ENCODE results near the gene IGLL1.
A peak's percentile ranks its signal among the peaks of the same experiment; 100 is the strongest.
"Not testable (repeated sequence)": the region's sequence is repeated elsewhere in the genome, so short reads cannot be mapped to it uniquely, and the experiment has no call there.

IGLL1 gene

DNA sequence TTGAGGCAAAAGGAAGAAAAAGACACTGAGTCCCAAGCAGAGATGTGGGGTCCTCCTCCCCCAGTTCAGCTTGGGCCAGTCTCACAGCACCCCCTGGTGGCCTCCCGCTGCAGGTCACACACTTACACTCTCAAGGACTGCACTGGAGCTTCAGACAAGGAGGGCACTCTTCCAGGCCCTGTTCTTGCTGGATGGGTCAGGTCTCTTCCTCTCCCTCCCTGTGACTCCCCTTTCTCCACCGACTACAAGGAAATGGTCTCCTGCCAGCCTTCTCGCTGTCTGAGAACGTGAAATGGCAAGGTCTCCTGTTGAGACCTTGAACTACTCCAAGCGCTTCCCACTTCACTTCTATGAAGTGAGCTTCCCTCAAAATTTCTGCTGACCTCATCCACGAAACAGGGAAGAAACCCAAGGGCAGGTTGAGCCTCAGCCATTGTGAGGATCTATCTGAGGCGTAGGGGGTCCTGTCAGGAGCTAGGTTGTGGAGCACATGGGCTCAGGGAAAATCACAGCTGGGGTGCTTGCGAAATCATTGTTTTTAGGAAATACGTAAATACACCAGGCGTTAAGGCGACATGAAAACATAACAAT lies 11.2 kb upstream of the IGLL1 start:
- DNase-seq (ENCODE audit: low spot score), result peak; percentile 8

DNA sequence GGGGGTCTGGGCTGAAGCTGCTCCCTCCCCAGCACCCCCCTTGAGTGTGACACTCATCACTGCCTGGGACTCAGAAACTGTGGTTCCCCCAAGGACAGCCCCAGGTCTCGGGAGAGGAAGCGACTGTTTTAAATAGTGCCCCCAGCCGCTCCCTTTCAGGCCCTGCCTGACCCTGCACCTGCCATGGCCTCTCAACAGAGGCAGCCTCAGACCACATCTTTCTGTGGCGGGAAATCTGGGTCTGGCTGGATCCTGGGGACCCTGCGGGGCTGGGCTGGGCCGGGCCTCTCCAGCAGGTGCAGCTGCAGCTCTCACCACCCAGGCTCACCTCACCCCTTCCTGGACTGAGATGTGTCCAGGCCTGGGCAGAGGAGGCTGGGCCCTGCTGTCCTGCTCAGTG lies 3.7 kb upstream of the IGLL1 start:
- DNase-seq (ENCODE audit: low spot score), result no peak

DNA sequence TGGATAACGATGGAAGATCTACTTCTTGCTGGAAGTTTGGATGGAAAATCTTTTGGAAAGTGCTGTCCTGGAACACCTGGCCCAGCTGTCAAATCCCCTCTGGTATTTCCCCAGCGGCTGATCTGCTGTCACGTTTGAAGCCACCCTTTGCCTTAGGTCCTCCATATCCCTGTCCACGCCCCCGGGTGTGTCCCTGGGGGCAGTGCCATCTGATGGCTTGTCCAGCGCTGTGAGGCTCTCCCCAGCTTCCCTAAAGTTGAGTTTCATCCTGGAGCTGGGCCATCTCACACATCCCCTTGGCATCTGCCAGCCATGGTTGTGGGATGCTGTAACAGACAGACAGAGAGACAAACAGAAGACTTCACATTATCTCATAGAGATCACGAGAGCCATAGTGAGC lies 3.1 kb upstream of the IGLL1 start:
- no peak for DNase-seq (ENCODE audit: low spot score)

- DNase-seq (ENCODE audit: low spot score), result no peak
Observed at GRCh38 chr22:23581260-23581650, 1.2 kb upstream of the IGLL1 start.

DNA sequence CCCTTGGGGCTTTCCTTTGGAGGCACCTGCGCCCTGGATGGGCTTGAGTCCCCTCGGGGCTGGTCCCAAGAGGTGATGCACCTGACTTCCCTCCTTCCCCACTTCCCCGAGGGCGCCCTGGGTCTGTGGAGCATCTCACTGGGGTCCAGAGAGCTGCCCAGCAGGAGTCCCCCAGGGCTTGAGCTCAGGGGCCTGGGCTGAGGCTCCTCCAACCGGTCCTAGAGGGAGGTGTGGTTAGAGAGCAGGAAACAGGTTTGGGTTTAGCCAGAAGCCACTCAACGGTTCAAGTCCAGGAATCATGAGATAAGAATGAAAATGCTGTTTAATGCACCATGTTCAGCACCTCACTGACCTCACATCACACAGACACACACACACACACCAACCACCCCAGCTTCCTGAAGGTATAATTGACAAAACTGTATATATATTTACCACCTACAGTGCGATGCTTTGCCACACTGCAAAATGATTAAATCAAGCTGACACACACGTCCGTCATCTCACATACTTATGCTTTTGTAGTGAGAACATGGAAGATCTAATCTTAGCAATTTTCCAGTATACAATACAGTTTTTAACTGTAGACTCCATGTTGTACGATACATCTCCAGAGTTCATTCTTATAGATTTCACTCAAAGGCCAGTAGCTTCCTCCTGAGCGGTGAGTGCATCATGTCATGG lies 628 bp upstream of the IGLL1 start:
- DNase-seq (ENCODE audit: low spot score), result no peak

- no peak for DNase-seq (ENCODE audit: low spot score)
Observed at GRCh38 chr22:23579280-23579679, 810 bp downstream of the IGLL1 start.

DNA sequence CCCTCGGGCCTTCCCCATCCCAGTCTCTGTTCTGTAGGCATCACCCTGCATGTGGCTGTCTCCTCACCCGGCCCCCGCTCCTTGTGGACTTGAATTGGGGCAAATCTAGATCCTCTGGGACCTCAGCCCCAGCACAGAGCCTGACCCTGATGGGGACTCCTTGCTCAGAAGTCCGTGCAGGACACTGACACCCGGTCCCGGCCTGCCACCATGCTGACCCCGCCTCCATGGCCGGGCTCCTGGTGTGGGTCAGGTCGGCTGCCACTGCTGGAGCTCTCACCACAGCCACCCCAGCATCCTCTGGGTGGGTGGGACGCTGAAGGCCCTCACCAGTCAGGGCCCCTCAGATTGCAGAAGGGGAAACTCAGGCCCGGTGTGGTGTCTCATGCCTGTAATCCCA lies 1.8 kb downstream of the IGLL1 start:
- no peak for DNase-seq (ENCODE audit: low spot score)

GRCh38 chr22:23576681-23577080 lies 3.4 kb downstream of the IGLL1 start:
- DNase-seq (ENCODE audit: low spot score), result no peak

DNA sequence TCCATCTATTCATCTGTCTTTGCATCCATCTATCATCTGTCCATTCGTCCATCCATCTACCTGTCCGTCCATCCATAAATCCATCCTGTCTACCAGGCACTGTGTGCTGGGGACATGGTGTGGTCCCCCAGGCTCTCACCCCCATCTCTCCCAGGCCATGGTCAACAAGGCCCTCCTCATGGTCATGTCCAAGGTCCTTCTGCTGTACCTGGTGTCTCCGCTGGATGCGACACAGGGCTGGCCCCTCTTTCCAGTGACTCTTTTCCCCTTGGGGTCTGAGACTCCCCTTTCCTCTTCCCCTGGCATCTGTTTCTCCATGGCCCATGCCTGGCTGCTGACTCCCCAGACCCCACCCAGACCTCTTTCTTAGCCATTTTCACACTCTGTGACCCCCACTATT lies 4.5 kb downstream of the IGLL1 start:
- DNase-seq (ENCODE audit: low spot score), result no peak

GRCh38 chr22:23574877-23575276 lies 5.2 kb downstream of the IGLL1 start:
- DNase-seq (ENCODE audit: low spot score), result no peak

GRCh38 chr22:23574371-23574811 lies 5.7 kb downstream of the IGLL1 start:
- DNase-seq (ENCODE audit: low spot score), result no peak

- not testable (repeated sequence) for DNase-seq (ENCODE audit: low spot score)
Observed at GRCh38 chr22:23573701-23574235, 6.3 kb downstream of the IGLL1 start.

GRCh38 chr22:23573106-23573505 lies 7.0 kb downstream of the IGLL1 start:
- DNase-seq (ENCODE audit: low spot score), result not testable (repeated sequence)

- DNase-seq (ENCODE audit: low spot score), result no peak
Observed at GRCh38 chr22:23571486-23571885, 8.6 kb downstream of the IGLL1 start.

DNA sequence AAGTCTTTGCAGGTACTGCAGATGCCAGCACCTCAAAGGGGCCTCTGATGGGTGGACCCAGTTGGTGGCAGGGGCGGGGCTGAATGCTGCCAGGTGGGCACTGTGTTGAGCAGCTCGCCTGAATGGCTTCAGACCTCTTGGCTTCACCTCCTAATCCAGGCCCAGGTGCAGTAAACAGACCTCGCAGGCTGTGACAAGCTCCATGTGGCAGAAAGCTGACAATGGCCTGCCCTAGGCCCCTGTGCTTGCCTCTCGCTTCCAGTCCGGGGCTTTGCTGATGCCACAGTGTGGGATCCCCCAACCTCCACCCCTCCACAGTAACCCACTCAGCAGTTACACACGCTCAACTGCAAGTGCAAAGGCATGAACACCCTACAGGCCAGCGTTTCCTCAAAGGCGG lies 9.4 kb downstream of the IGLL1 start:
- no peak for DNase-seq (ENCODE audit: low spot score)

DNA sequence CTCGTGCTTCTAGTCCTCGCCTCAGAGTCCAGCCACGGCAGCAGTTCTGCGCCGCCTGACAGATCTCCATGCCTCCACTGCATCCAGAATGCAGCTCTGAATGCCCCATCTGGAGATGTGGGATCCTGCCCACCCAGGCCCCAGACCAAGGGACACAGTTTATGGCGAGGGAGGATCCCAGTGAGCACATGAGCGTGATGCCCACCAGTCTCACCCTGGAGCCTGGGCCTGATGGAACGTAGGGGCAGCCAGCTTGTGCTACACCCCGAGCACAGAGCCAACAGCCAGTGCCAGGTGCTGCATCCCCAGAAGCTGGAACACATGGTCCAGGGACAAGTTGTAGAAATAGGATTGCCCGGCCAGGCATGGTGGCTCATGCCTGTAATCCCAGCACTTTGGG lies 10.4 kb downstream of the IGLL1 start:
- DNase-seq (ENCODE audit: low spot score), result no peak

- no peak for DNase-seq (ENCODE audit: low spot score)
Observed at GRCh38 chr22:23569291-23569690, 10.8 kb downstream of the IGLL1 start.

GRCh38 chr22:23566705-23567475 lies 13.2 kb downstream of the IGLL1 start:
- no peak for DNase-seq (ENCODE audit: low spot score)

- DNase-seq (ENCODE audit: low spot score), result no peak
Observed at GRCh38 chr22:23565915-23566704, 14.0 kb downstream of the IGLL1 start.

DNA sequence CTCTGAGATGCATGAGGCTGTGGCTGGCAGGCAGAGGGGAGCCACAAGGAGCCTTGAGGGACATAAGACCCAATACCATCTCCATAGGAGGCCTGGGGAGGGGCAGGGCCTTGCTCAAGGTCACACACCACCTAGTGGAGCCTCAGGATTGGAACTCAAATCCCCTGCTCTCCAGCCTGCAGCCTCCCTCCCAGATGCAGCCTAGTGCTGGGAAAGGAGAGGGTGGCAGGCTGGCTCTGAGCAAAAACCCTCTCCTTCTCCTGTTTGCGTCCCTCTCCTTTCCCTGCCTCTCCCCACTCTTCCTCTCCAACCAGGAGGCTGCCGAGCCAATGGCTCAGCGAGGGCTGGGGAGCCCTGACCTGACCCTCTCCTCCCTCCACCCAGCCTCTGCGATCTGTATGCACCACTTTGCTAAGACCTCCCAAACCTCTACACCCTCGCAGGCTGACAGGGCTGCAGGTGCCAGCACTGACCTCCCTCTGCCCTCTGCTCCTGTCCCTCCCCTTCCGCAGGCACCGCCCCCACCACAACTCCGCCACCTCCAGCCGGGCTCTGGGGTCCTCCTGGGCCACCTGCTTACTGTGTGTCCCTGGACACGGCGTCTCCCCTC lies 14.7 kb downstream of the IGLL1 start:
- DNase-seq (ENCODE audit: low spot score), result no peak

DNA sequence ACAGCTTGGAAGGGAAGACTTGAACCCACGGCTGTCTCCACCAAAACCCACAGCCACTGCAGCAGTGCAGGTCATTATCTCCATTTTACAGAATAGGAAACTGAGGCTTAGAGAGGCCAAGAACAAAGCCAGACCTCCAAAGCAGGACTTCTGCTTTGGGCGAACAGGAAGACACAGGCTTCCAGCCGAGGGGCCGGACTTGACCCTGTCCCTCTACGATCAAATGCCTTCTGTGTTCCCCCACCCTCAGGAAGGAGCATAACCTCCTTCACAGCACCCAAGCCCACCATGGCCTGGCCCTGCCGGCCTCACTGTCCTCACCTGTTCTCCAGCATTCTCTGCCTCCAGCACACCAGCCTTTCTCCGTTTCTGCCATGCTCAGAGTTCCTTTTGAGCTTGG lies 15.8 kb downstream of the IGLL1 start:
- DNase-seq (ENCODE audit: low spot score), result no peak

- no peak for DNase-seq (ENCODE audit: low spot score)
Observed at GRCh38 chr22:23563111-23563510, 17.0 kb downstream of the IGLL1 start.
